GOT3 (cell line): ENCODE results near the gene SAP30.

Source experiments
- DNase-seq: peaks from one replicate; lab custom pipeline; 2025; ENCODE audit warnings: mixed read lengths; lab: John Stamatoyannopoulos, UW

SAP30 gene

GRCh38 chr4:173415885-173416653 is 45.3 kb downstream of the SAP30 start:
- no peak for DNase-seq

DNA sequence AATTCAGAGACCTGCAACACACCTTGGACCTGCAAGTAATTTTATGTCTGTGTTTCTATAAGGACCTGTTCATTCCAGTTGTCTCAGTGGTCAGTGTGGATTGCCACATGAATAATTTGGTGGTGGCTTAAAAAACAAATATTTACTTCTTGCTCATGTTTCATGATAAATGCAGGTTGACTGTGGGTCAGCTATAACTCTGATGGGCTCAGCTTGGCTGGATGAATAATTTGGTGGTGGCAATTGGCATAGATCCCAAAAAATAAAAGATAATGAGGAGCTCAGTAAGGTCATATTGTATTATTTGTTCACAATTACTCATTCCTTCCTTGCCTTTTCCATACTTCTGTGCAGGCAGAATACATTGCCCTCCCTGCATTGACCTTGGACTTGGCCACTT is 47.1 kb downstream of the SAP30 start:
- no peak for DNase-seq

DNA sequence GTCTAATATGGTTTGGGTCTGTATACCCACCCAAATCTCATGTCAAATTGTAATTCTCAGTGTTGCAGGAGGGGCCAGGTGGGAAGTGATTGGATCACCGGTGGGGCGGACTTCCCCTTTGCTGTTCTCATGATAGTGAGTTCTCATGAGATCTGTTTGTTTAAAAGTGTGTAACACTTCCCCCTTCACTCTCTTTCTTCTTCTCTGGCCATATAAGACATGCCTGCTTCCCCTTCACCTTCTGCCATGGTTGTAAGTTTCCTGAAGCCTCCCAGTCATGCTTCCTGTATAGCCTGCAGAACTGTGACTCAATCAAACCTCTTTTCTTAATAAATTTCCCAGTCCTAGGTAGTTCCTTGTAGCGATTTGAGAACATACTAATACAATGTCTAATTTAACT is 47.9 kb downstream of the SAP30 start:
- DNase-seq = no peak

GRCh38 chr4:173420324-173420752 is 49.6 kb downstream of the SAP30 start:
- no peak for DNase-seq

GRCh38 chr4:173420801-173421200 is 50.0 kb downstream of the SAP30 start:
- DNase-seq = no peak

DNA sequence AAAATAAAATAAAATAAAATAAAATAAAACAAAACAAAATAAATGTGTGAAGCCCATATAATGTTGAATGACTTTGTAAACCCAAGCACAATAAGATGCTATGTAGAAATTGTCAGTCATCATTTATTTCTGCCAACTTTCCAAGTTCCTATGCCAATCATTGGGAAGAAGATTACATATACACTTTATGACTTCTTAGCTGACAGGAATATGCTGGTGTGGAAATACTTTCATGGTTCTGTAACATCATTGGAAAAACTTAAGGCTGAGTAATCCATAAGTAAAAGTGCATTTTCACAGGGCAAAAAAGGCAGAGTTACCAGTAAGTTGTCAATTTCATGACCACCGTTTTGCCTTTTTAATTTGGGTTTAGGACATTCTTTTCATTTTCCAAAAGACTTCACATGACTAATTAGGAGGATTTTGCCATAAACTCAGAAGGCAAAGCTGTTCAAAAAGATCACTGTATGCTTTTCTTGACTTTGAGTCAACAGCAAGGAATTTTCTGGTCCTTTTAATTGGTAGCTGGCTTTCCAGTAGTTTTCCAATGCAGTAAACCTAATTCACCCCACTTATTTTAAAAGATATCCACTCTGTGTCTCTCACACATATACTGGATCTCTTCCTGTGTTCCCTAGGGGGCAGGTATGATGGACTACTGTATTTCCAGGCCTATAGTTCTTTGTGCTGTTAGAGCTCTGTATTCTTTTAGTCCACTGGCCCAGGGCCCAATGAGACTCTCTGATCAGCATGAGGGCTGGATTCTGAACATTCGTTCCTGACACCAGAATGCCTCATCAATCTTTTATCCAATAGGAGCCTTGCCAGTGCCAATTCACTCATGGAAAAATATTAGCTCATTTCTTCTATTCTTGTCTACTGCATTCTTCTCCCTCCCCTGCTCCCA is 54.4 kb downstream of the SAP30 start:
- no peak for DNase-seq

GRCh38 chr4:173426064-173426463 is 55.3 kb downstream of the SAP30 start:
- DNase-seq = no peak
